Measurements from ENCODE around the gene ZDHHC11B.
"Not testable (repeated sequence)": the region's sequence is repeated elsewhere in the genome, so short reads cannot be mapped to it uniquely, and the experiment has no call there.

The ZDHHC11B gene

GRCh38 chr5:770585-770984, 13.9 kb downstream of the ZDHHC11B start:
- not testable (repeated sequence) for H3K4me3 ChIP-seq (replicated peaks; ENCODE audit: low read depth, low read length); DNase-seq (ENCODE audit: extremely low read depth, low read depth)

DNA sequence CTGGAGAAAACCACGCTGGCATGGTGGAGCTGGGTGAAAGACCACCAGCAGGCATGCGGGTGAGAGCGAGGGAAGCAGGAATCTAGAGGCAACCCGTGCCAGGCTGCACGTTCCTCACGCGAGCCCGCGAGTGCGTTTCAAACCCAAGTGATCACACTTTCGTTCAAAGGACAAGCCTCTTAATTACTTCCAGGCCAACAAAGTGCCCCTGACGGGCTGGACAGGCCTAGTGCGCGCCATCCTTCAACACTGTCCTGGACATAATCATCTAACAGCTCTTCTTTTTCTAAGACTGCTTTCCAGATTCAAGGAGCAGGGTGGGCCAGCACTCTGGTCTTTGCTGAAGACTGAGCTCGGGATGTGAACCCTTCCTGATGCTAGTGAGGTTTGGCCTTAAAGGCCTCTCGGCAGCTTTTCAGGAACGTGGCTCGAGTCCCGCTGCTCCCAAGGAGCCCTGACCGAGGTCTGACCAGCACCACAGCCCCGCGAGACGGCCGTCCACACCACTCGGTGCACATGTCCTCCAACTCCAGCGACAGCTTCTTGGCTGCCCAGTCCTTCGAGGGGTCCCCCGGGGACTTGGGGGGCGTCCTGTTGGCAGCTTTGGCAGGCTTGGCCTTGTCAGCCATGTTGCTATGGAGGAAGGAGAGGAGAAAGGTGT, 14.9 kb downstream of the ZDHHC11B start:
- not testable (repeated sequence) for H3K4me3 ChIP-seq (replicated peaks; ENCODE audit: low read depth, low read length); DNase-seq (ENCODE audit: extremely low read depth, low read depth)

DNA sequence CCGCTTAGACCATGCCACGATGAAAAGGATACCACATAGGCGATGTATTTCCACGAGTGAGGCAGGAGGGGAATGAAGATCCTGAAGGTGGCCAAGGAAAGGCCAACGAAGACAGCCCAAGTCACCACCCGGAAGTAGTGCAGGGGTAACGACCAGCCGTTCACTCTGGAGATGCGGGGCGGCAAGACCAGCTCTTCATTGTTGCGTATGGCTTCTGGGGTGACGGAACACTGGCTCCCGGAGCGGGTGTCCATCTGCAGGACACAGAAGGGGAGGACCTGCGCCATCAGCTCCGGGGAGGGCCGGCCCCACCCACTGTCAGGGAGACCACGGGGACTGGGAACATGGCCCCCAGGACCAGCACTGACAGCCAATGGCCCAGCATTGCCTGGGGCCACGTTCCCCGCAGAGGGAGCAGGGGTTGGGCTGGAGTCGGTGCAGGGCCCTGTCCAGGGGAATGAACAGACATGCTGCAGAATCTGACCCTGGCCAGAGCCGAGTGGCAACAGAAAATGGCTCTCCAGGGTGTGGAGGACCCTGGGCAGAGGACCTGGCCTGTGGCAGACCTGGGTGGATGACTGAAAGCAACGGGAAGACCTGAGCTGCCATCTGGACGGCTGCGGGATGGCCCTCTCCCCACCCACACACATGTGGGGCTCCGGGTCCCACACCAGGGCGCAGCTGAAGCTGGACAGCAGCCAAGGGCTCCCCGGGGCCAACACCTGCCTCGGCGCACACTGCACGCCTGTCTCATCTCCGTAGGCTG, 17.7 kb downstream of the ZDHHC11B start:
- TF ChIP-seq, protein P1, sequence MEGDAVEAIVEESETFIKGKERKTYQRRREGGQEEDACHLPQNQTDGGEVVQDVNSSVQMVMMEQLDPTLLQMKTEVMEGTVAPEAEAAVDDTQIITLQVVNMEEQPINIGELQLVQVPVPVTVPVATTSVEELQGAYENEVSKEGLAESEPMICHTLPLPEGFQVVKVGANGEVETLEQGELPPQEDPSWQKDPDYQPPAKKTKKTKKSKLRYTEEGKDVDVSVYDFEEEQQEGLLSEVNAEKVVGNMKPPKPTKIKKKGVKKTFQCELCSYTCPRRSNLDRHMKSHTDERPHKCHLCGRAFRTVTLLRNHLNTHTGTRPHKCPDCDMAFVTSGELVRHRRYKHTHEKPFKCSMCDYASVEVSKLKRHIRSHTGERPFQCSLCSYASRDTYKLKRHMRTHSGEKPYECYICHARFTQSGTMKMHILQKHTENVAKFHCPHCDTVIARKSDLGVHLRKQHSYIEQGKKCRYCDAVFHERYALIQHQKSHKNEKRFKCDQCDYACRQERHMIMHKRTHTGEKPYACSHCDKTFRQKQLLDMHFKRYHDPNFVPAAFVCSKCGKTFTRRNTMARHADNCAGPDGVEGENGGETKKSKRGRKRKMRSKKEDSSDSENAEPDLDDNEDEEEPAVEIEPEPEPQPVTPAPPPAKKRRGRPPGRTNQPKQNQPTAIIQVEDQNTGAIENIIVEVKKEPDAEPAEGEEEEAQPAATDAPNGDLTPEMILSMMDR (IDR thresholded peaks at IDR 0.05; ENCODE audit: low read depth, low read length, missing control alignments) = no peak
- no peak overlapping the region for H3K4me3 ChIP-seq (replicated peaks; ENCODE audit: low read depth, low read length)
- DNase-seq (ENCODE audit: extremely low read depth, low read depth) = no peak

GRCh38 chr5:765948-766631, 18.4 kb downstream of the ZDHHC11B start:
- TF ChIP-seq, protein P1 (IDR thresholded peaks at IDR 0.05; ENCODE audit: low read depth, low read length, missing control alignments) = no peak
- DNase-seq (ENCODE audit: extremely low read depth, low read depth) = no peak
- no peak overlapping the region for H3K4me3 ChIP-seq (replicated peaks; ENCODE audit: low read depth, low read length)

DNA sequence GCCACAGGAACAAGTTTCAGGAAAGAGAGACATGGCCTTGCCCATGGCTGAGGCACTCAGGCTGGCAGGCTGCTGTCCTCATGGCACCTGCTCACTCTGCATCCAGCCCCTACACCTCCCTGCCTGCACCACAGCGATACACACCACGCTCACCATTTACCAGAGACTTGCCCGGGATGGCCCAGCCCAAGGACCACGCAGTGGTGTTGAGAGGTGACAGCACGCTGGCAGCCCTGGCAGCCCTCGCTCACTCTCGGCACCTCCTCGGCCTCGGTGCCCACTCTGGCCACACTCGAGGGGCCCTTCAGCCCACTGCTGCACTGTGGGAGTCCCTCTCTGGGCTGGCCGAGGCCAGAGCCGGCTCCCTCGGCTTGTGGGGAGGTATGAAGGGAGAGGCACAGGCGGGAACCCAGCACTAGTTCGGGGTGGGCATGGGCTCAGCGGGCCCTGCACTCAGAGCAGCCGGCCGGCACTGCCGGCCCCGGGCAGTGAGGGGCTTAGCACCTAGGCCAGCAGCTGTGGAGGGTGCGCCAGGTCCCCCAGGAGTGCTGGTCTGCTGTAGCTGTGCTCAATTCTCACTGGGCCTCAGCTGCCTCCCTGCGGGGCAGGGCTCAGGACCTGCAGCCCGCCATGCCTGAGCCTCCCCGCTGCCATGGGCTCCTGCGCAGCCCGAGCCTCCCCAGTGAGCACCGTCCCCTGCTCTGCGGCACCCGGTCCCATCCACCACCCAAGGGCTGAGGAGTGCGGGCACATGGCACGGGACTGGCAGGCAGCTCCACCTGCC, 20.3 kb downstream of the ZDHHC11B start:
- TF ChIP-seq, protein P1 (IDR thresholded peaks at IDR 0.05; ENCODE audit: low read depth, low read length, missing control alignments) = no peak
- H3K4me3 ChIP-seq (replicated peaks; ENCODE audit: low read depth, low read length) = no peak overlapping the region
- DNase-seq (ENCODE audit: extremely low read depth, low read depth) = no peak

DNA sequence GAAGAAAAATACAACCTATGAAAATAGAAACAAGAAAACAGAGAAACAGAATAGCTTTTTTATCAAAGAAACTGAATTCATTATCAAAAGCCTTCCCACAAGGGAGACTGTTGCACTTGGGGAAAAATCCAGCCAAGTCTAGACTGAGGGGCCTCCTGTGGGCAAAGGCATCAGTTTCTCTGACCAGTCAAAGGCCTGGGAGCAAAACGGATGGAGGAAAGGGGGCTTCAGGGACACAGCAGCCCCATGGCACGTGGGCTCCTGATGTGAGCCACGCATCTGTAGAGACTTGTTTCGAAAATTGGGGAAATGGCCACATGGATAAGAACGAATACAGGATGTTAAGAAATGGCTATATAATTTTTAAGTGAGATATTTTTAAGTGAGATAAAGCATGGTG, 21.1 kb downstream of the ZDHHC11B start:
- no peak for DNase-seq (ENCODE audit: extremely low read depth, low read depth)
- no peak overlapping the region for H3K4me3 ChIP-seq (replicated peaks; ENCODE audit: low read depth, low read length)
- TF ChIP-seq, protein P1 (IDR thresholded peaks at IDR 0.05; ENCODE audit: low read depth, low read length, missing control alignments) = no peak

GRCh38 chr5:762996-763395, 21.5 kb downstream of the ZDHHC11B start:
- H3K4me3 ChIP-seq (replicated peaks; ENCODE audit: low read depth, low read length); DNase-seq (ENCODE audit: extremely low read depth, low read depth): not testable (repeated sequence)
